IMR-90 (cell line): ENCODE results near the gene TGFBR2. TPM values are rescaled to one million over a fixed set of nuclear protein-coding genes. Genes with fewer than 3 reads are reported as not detected.

Experiments
- ATAC-seq: fragments of 200-7000 bp; cut with Tn5 transposase; 2 replicates; pipeline ENCODE4 v1.9.1; 2020; ENCODE audit warnings: low read depth, mild to moderate bottlenecking, moderate library complexity
- BruUV-seq: library from RNA; stranded (reverse); fragments of 400-500 nt; replicated peaks from 2 replicates; lab custom pipeline; 2021; lab: Mats Ljungman, UMichigan
- CTCF ChIA-PET: fragments of 300-600 bp; formaldehyde crosslinking; extraction: SDS; loops from one replicate; lab custom pipeline; 2021; ENCODE audit warnings: antibody characterized with exemption; lab: Yijun Ruan, JAX
- POLR2A ChIA-PET: fragments of 300-600 bp; sonication (Branson Sonifier 250); formaldehyde crosslinking; loops from one replicate; lab custom pipeline; 2022; ENCODE audit warnings: antibody characterized with exemption; ENCODE audit not compliant: unreplicated experiment; lab: Charles Lee
- DNase-seq: peaks from one replicate; pipeline ENCODE4 v3.0.0; 2013
- H2AFZ ChIP-seq: replicated peaks from 2 replicates; pipeline ENCODE3; 2013; ENCODE audit warnings: low read length, mild to moderate bottlenecking; ENCODE audit not compliant: poor library complexity
- H2AK5ac ChIP-seq: 2 replicates; pipeline ENCODE4 v1.6.1; 2013; ENCODE audit warnings: low read depth, low read length, inconsistent platforms
- H2AK9ac ChIP-seq: replicated peaks from 2 replicates; pipeline ENCODE3; 2013; ENCODE audit warnings: mild to moderate bottlenecking, low read depth, low read length, moderate library complexity; ENCODE audit not compliant: poor library complexity
- H2BK120ac ChIP-seq: 2 replicates; pipeline ENCODE4 v1.6.1; 2013; ENCODE audit warnings: low read depth, low read length, inconsistent platforms
- H2BK15ac ChIP-seq: 3 replicates; pipeline ENCODE4 v1.6.1; 2013; ENCODE audit warnings: low read depth, low read length, inconsistent platforms
- H2BK20ac ChIP-seq: 2 replicates; pipeline ENCODE4 v1.6.1; 2013; ENCODE audit warnings: low read depth, mild to moderate bottlenecking, inconsistent platforms, low read length, moderate library complexity
- H2BK5ac ChIP-seq: 2 replicates; pipeline ENCODE4 v1.6.1; 2013; ENCODE audit warnings: mild to moderate bottlenecking, low read depth, low read length, inconsistent platforms; ENCODE audit not compliant: poor library complexity, severe bottlenecking
- H3K14ac ChIP-seq: replicated peaks from 2 replicates; pipeline ENCODE4 v1.6.1; 2013; ENCODE audit warnings: low read depth, low read length, inconsistent platforms
- H3K18ac ChIP-seq: 2 replicates; pipeline ENCODE4 v1.6.1; 2013; ENCODE audit warnings: low read depth, low read length, control low read depth
- H3K23ac ChIP-seq: 2 replicates; pipeline ENCODE4 v1.6.1; 2013; ENCODE audit warnings: low read depth, low read length, inconsistent platforms
- H3K27ac ChIP-seq: 2 replicates; pipeline ENCODE4 v1.5.1; 2013; ENCODE audit warnings: mild to moderate bottlenecking, control low read depth, low read length; ENCODE audit not compliant: insufficient read depth
- H3K27me3 ChIP-seq: 2 replicates; pipeline ENCODE4 v1.6.1; 2013; ENCODE audit warnings: low read length; ENCODE audit not compliant: control insufficient read depth, insufficient read depth
- H3K36me3 ChIP-seq: 2 replicates; pipeline ENCODE4 v1.6.1; 2013; ENCODE audit warnings: low read length, mixed read lengths; ENCODE audit not compliant: control insufficient read depth, insufficient read depth
- H3K4ac ChIP-seq: 2 replicates; pipeline ENCODE4 v1.6.1; 2013; ENCODE audit warnings: low read depth, low read length, inconsistent platforms
- H3K4me1 ChIP-seq: 2 replicates; pipeline ENCODE4 v1.6.1; 2013; ENCODE audit warnings: low read length, mixed read lengths; ENCODE audit not compliant: control insufficient read depth, insufficient read depth
- H3K4me2 ChIP-seq: 2 replicates; pipeline ENCODE4 v1.6.1; 2013; ENCODE audit warnings: low read depth, mild to moderate bottlenecking, control low read depth, low read length, moderate library complexity
- H3K4me3 ChIP-seq: 2 replicates; pipeline ENCODE4 v1.5.1; 2013; ENCODE audit warnings: low read depth, mild to moderate bottlenecking, control low read depth, low read length, moderate library complexity; ENCODE audit not compliant: insufficient read depth
- H3K56ac ChIP-seq: 2 replicates; pipeline ENCODE4 v1.6.1; 2013; ENCODE audit warnings: low read length, inconsistent platforms; ENCODE audit not compliant: insufficient read depth; ENCODE audit errors: extremely low read depth
- H3K79me1 ChIP-seq, 2 experiments: 2 replicates each; pipeline ENCODE4 v1.6.1; 2013; ENCODE audit warnings: low read length in 2 of 2, inconsistent platforms in 1 of 2, low read depth in 1 of 2
- H3K9ac ChIP-seq: 2 replicates; pipeline ENCODE4 v1.6.1; 2013; ENCODE audit warnings: low read depth, low read length, control low read depth
- H3K9me1 ChIP-seq: 2 replicates; pipeline ENCODE4 v1.6.1; 2013; ENCODE audit warnings: low read length, inconsistent platforms; ENCODE audit not compliant: insufficient read depth
- H3K9me3 ChIP-seq: 2 replicates; pipeline ENCODE4 v1.6.1; 2013; ENCODE audit warnings: low read length; ENCODE audit not compliant: control insufficient read depth, insufficient read depth
- H4K20me1 ChIP-seq: 2 replicates; pipeline ENCODE4 v1.6.1; 2013; ENCODE audit warnings: low read length, inconsistent platforms; ENCODE audit not compliant: insufficient read depth
- H4K5ac ChIP-seq: 2 replicates; pipeline ENCODE4 v1.6.1; 2013; ENCODE audit warnings: mild to moderate bottlenecking, low read depth, low read length, control low read depth
- H4K8ac ChIP-seq, 2 experiments: 2 replicates each; pipeline ENCODE4 v1.6.1; 2013; ENCODE audit warnings: low read depth in 2 of 2, low read length in 2 of 2, control low read depth in 1 of 2, inconsistent platforms in 1 of 2
- H4K91ac ChIP-seq: 2 replicates; pipeline ENCODE4 v1.6.1; 2013; ENCODE audit warnings: low read depth, low read length, inconsistent platforms; ENCODE audit not compliant: insufficient read depth
- BHLHE40 ChIP-seq: fragments of 150-350 bp; IDR thresholded peaks from 2 replicates; pipeline ENCODE4 v1.6.1; 2016; ENCODE audit warnings: mild to moderate bottlenecking, low read depth, low read length
- CEBPB ChIP-seq: IDR thresholded peaks from 2 replicates; pipeline ENCODE4 v1.6.1; 2012; ENCODE audit warnings: low read depth, low read length, improper control_type of control experiment
- CHD1 ChIP-seq: IDR thresholded peaks from 2 replicates; pipeline ENCODE4 v1.6.1; 2012; ENCODE audit warnings: low read depth, low read length, improper control_type of control experiment
- ELK1 ChIP-seq: fragments of 150-350 bp; IDR thresholded peaks from 2 replicates; pipeline ENCODE4 v1.6.1; 2016; ENCODE audit warnings: low read depth, mild to moderate bottlenecking, low read length, moderate library complexity, borderline replicate concordance
- FOS ChIP-seq: fragments of 150-350 bp; IDR thresholded peaks from 2 replicates; pipeline ENCODE4 v1.6.1; 2016; ENCODE audit warnings: low read depth, low read length
- MAFK ChIP-seq: IDR thresholded peaks from 2 replicates; pipeline ENCODE4 v1.6.1; 2012; ENCODE audit warnings: low read depth, low read length, improper control_type of control experiment
- MAZ ChIP-seq: IDR thresholded peaks from 2 replicates; pipeline ENCODE4 v1.6.1; 2012; ENCODE audit warnings: low read depth, mild to moderate bottlenecking, low read length, improper control_type of control experiment, moderate library complexity, borderline replicate concordance
- MXI1 ChIP-seq: IDR thresholded peaks from 2 replicates; pipeline ENCODE4 v1.6.1; 2012; ENCODE audit warnings: low read depth, mild to moderate bottlenecking, low read length, moderate library complexity, borderline replicate concordance
- NFE2L2 ChIP-seq: fragments of 150-350 bp; IDR thresholded peaks from 2 replicates; pipeline ENCODE4 v1.6.1; 2016; ENCODE audit warnings: low read depth, mild to moderate bottlenecking, low read length
- POLR2A ChIP-seq: IDR thresholded peaks from 2 replicates; pipeline ENCODE4 v1.6.1; 2012; ENCODE audit warnings: mild to moderate bottlenecking, low read depth, low read length
- RAD21 ChIP-seq: IDR thresholded peaks from 2 replicates; pipeline ENCODE4 v1.6.1; 2012; ENCODE audit warnings: low read length, improper control_type of control experiment
- RFX5 ChIP-seq: IDR thresholded peaks from 2 replicates; pipeline ENCODE4 v1.8.0; 2012; ENCODE audit warnings: low read depth, mild to moderate bottlenecking, low read length, moderate library complexity
- USF2 ChIP-seq: fragments of 150-350 bp; IDR thresholded peaks from 2 replicates; pipeline ENCODE4 v1.6.1; 2017; ENCODE audit warnings: mild to moderate bottlenecking, antibody characterized with exemption, low read length, low read depth
- WGBS, 2 experiments: methylation state at CpG; one replicate each; pipeline versions ENCODE4 v1.1.5 to v1.1.7; 2013; ENCODE audit warnings: missing lambda C conversion rate in 2 of 2; ENCODE audit not compliant: insufficient read length in 1 of 2; ENCODE audit errors: extremely low coverage in 2 of 2; 5-methylcytosine and 5-hydroxymethylcytosine counted together
- dilution Hi-C: fragments of 300-500 bp; cut with HindIII; formaldehyde crosslinking; loops from one replicate; pipeline ENCODE4 v1.14.3; 2018; ENCODE audit warnings: low sequenced_read_pairs; ENCODE audit not compliant: unreplicated experiment
- in situ Hi-C: fragments of 300-500 bp; cut with MboI; formaldehyde crosslinking; loops from 3 replicates; pipeline ENCODE4 v1.14.3; 2019; ENCODE audit warnings: low sequenced_read_pairs, inconsistent platforms, mixed read lengths
- intact Hi-C: fragments of 100-400 bp; cut with micrococcal nuclease; formaldehyde crosslinking; loops from 2 replicates; pipeline ENCODE4 v1.10.0; 2022
- polyA plus RNA-seq, 3 experiments: library from polyadenylated mRNA; depleted of rRNA; stranded (reverse); fragments of >200 nt; gene quantifications; 2 replicates each; pipeline ENCODE4 v1.2.3, GENCODE V29; 2012; ENCODE audit warnings: low replicate concordance in 1 of 3
- total RNA-seq: library from RNA; depleted of rRNA; stranded (reverse); fragments of >200 nt; gene quantifications from 2 replicates; pipeline ENCODE4 v1.2.3, GENCODE V29; 2012
- TF ChIP-seq, protein P1 (sequence below): conservative IDR thresholded peaks from 2 replicates; pipeline ENCODE4 v1.5.1; 2012; ENCODE audit warnings: mild to moderate bottlenecking, low read depth, low read length, improper control_type of control experiment

TGFBR2 gene
- total and polyA plus RNA-seq, 2 of the 4 experiments (the other 2 are of a cell fraction): 63.7 to 87.5 TPM

GRCh38 chr3:30682434-30683155 is 76.2 kb downstream of the TGFBR2 start:
- peak overlapping the region; percentile 38; the same call in 1 of the 3 replicates for H2BK15ac ChIP-seq
- no peak overlapping the region for H3K4me2 ChIP-seq
- H3K4me1 ChIP-seq: peaks cover 19% of the 10 kb centered on the region
- H4K8ac ChIP-seq: peak overlapping the region; percentile 52 to 63; a peak in 3 of 4 replicates
- H3K27me3 ChIP-seq: no peaks in the 10 kb centered on the region
- no peaks in the 10 kb centered on the region for H3K9me3 ChIP-seq
- H2AK9ac ChIP-seq: no peak overlapping the region
- H4K91ac ChIP-seq: peak overlapping the region; percentile 42; the same call in 1 of the 2 replicates
- BruUV-seq: no TSS peak
- peak overlapping the region; percentile 52 for H2BK5ac ChIP-seq
- ChIA-PET CTCF (interaction anchor here (0.9 to 1.2 kb wide), 3 partner anchors 11 to 76 kb away, joined by 3 to 8 read pairs (median 3); partner anchors contain the start of gene TGFBR2), POLR2A (no interaction called here)
- peak overlapping the region; percentile 58 for H2BK120ac ChIP-seq
- peak overlapping the region; percentile 53 for H3K14ac ChIP-seq
- H3K36me3 ChIP-seq: peaks cover 17% of the 10 kb centered on the region
- WGBS, 2 experiments: no CpG with 5 or more reads among the region's 1 CpG
- H4K5ac ChIP-seq: peak overlapping the region; percentile 18; the same call in 1 of the 2 replicates
- peak overlapping the region; percentile 13 for H2BK20ac ChIP-seq
- H3K18ac ChIP-seq: peak overlapping the region; percentile 80; the same call in 1 of the 2 replicates
- H3K9me1 ChIP-seq: peaks cover 9% of the 10 kb centered on the region; the same call in 1 of the 2 replicates
- H3K4me3 ChIP-seq: no peak overlapping the region
- no peak overlapping the region for H2AFZ ChIP-seq
- no peak overlapping the region for H3K56ac ChIP-seq
- dilution Hi-C loops: no loop called here
- no peaks in the 10 kb centered on the region for H4K20me1 ChIP-seq
- H3K23ac ChIP-seq: no peak overlapping the region
- DNase-seq (no peak), ATAC-seq (peak; percentile 30)
- in situ Hi-C loops: no loop called here
- peak overlapping the region; percentile 62 for H2AK5ac ChIP-seq
- H3K79me1 ChIP-seq: peaks cover 29 to 63% of the 10 kb centered on the region in 2 experiments
- intact Hi-C loops: loop anchor here (5.0 kb wide), 1 partner anchor 170 kb away; no protein-coding TSS in a partner anchor
- no peak overlapping the region for H3K9ac ChIP-seq
- H3K27ac ChIP-seq: peak overlapping the region; percentile 5; the same call in 1 of the 2 replicates
- peak overlapping the region; percentile 49 for H3K4ac ChIP-seq
- TF ChIP-seq RFX5 (no peak), CHD1 (no peak), POLR2A (no peak), RAD21 (no peak), CEBPB (no peak), NFE2L2 (no peak), BHLHE40 (no peak), MAZ (no peak), MAFK (no peak), ELK1 (no peak), MXI1 (no peak), USF2 (no peak), FOS (no peak)
- TF ChIP-seq, protein P1, sequence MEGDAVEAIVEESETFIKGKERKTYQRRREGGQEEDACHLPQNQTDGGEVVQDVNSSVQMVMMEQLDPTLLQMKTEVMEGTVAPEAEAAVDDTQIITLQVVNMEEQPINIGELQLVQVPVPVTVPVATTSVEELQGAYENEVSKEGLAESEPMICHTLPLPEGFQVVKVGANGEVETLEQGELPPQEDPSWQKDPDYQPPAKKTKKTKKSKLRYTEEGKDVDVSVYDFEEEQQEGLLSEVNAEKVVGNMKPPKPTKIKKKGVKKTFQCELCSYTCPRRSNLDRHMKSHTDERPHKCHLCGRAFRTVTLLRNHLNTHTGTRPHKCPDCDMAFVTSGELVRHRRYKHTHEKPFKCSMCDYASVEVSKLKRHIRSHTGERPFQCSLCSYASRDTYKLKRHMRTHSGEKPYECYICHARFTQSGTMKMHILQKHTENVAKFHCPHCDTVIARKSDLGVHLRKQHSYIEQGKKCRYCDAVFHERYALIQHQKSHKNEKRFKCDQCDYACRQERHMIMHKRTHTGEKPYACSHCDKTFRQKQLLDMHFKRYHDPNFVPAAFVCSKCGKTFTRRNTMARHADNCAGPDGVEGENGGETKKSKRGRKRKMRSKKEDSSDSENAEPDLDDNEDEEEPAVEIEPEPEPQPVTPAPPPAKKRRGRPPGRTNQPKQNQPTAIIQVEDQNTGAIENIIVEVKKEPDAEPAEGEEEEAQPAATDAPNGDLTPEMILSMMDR: no peak
